ENCODE data around the gene FHOD1. TPM values are rescaled to one million over a fixed set of nuclear protein-coding genes. Genes with fewer than 3 reads are reported as not detected.

FHOD1 gene
- total RNA-seq, 2 donors from 2014 or later: 104 to 145 TPM

DNA sequence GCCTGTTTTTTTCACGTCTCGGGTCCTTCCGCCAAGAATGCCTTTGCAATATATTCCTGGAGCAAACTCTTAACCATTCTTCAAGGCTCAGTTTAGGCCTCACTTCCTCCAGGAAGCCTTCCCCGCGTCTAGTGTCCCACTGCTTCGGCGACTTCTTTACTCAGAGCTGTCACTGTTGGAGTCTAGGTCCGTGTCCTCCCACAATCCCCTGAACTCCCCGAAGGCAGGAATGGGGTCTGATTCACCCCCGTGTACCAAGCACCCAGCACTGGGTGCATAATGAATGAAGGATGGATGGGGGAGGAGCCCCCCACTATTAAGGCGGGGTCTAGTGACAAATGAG lies 64.0 kb downstream of the FHOD1 start:
- H3K27ac Mint-ChIP-seq: no peak overlapping the region
- H3K36me3 Mint-ChIP-seq (ENCODE audit: low read depth): peaks cover 9% of the 10 kb centered on the region
- no peaks in the 10 kb centered on the region for H3K27me3 Mint-ChIP-seq
- no peaks in the 10 kb centered on the region for H3K9me3 Mint-ChIP-seq
- peaks cover 13% of the 10 kb centered on the region for H3K4me1 Mint-ChIP-seq
- no peak overlapping the region for H3K4me3 Mint-ChIP-seq
- ATAC-seq (replicated peaks): no peak

DNA sequence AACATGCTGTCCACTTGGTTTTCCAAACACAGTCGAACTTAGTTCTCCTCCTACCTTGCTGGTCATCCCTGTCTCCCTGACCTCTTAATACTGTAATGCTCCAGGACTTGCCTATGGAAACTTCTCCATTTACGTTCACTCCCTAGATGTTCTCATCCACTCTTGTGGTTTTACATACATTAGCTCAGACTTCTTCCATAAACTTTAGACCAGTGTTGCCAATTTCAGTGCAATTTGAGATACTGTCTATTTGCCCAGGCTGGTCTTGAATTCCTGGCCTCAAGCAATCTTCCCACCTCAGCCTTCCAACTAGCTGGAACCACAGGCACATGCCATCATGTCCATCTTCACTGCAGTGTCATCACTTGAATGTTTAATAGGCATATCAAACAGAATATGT lies 65.0 kb downstream of the FHOD1 start:
- no peaks in the 10 kb centered on the region for H3K9me3 Mint-ChIP-seq
- H3K27ac Mint-ChIP-seq: no peak overlapping the region
- no peaks in the 10 kb centered on the region for H3K27me3 Mint-ChIP-seq
- no peak overlapping the region for H3K4me3 Mint-ChIP-seq
- H3K36me3 Mint-ChIP-seq (ENCODE audit: low read depth): peaks cover 19% of the 10 kb centered on the region
- no peak for ATAC-seq (replicated peaks)
- H3K4me1 Mint-ChIP-seq: peaks cover 22% of the 10 kb centered on the region

DNA sequence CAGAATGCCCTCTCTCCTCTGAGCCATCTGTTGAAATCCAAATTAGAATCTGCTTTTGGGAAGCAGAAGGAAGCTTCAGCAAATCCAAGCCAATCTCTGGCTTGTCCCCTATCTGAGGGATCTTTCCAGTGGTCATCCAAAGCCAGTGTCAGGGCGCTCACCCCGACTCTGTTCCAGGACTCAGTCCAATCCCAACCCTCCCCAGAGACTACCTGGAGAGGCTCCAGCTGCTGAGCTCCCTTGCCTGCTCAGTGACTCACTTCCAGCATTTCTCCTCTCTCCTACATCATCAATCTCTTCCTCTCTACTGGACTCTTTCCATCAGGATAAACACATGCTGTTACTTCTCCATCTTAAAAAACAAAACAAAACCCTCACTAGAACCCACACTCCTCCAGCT lies 65.9 kb downstream of the FHOD1 start:
- H3K27me3 Mint-ChIP-seq: no peaks in the 10 kb centered on the region
- H3K36me3 Mint-ChIP-seq (ENCODE audit: low read depth): peaks cover 28% of the 10 kb centered on the region
- ATAC-seq (replicated peaks): no peak
- peaks cover 27% of the 10 kb centered on the region for H3K4me1 Mint-ChIP-seq
- no peaks in the 10 kb centered on the region for H3K9me3 Mint-ChIP-seq
- no peak overlapping the region for H3K27ac Mint-ChIP-seq
- H3K4me3 Mint-ChIP-seq: no peak overlapping the region

DNA sequence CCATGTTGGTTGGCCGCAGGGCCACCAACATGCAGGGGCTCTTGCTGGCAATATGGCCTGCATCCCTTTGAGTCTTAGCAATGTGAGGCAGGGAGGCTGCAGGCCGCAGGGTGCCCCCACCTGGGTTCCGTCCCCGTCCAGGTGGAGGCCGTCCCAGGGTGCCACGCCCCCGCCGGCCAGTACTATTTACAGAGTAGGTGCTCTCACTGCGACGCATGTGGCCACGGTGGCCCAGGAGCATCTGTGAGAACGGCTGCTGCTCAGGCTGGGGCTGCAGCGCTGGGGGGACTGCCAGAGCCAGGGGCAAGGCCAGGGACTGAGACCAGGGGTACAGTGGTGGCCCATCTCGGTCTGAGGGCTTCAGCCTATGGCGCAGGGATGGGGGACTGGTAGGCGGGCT lies 67.1 kb downstream of the FHOD1 start:
- Mint-ChIP-seq H3K27me3 (no peaks in the 10 kb centered on the region), H3K4me3 (no peak overlapping the region), H3K9me3 (no peaks in the 10 kb centered on the region), H3K27ac (no peak overlapping the region), H3K4me1 (peaks cover 29% of the 10 kb centered on the region), H3K36me3 (ENCODE audit: low read depth) (peaks cover 37% of the 10 kb centered on the region)
- no peak for ATAC-seq (replicated peaks)

DNA sequence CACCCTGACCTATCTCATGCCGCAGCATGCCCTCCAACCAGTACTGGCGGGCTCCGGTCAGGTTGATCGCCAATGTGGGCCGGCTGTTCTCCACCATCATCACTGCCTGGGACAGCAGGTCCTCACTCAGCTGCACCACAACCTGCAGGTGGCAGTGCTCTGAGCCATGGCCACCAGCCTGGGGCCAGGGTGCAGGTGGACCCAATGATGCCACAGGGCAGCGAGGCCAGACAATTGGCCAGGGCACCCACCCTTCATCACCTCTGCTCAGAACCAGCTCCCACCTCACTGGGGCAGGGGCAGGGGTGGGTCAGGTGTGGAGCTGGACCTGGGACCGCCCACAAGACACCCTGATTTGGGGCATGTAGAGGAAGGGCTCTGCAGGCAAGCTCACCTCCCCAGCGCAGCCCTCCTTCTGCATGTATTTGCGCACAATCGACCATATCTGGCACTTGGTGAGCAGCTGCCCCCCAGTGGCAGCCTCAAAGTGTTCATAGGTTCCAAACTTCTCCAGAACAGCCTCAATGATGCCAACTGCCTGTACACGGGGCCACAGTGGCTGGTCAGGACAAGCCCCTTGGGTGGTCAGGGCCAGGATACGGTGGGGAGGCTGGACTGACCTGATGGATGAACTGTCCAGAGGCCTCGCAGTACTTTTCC lies 67.7 kb downstream of the FHOD1 start:
- peak overlapping the region; percentile 99 for H3K4me3 Mint-ChIP-seq
- ATAC-seq (replicated peaks): no peak
- no peaks in the 10 kb centered on the region for H3K9me3 Mint-ChIP-seq

More for the DNA sequence above, 67.7 kb downstream of the FHOD1 start:
- H3K36me3 Mint-ChIP-seq (ENCODE audit: low read depth): peaks cover 42% of the 10 kb centered on the region
- H3K27ac Mint-ChIP-seq: no peak overlapping the region
- no peaks in the 10 kb centered on the region for H3K27me3 Mint-ChIP-seq
- H3K4me1 Mint-ChIP-seq: peaks cover 28% of the 10 kb centered on the region

Other genes with a start within 250 kb of the FHOD1 start
- 100 to 1,000 TPM; 115 to 214 TPM for gene CBFB, start 218.3 kb downstream of the FHOD1 start, total RNA-seq
- 10 to 100 TPM; 14.8 to 18.0 TPM for gene PHAF1, start 137.5 kb downstream of the FHOD1 start, total RNA-seq
- 10 to 100 TPM in 1 of 2 donors, 1 to 10 TPM in 1; 8.3 to 12.3 TPM for gene B3GNT9, start 96.5 kb downstream of the FHOD1 start, total RNA-seq
- 10 to 100 TPM; 36.3 to 65.9 TPM for gene TRADD, start 87.6 kb downstream of the FHOD1 start, total RNA-seq
- 100 to 1,000 TPM in 1 of 2 donors, 10 to 100 TPM in 1; 33.1 to 108 TPM for gene FBXL8, start 87.5 kb downstream of the FHOD1 start, total RNA-seq
- gene HSF4, start 82.7 kb downstream of the FHOD1 start, total RNA-seq: 100 to 1,000 TPM in 1 of 2 donors, 10 to 100 TPM in 1; 71.3 to 325 TPM
- 100 to 1,000 TPM in 1 of 2 donors, 10 to 100 TPM in 1; 30.0 to 194 TPM for gene NOL3, start 76.9 kb downstream of the FHOD1 start, total RNA-seq
- 100 to 1,000 TPM in 1 of 2 donors, 10 to 100 TPM in 1; 47.0 to 118 TPM for gene MATCAP1, start 63.5 kb downstream of the FHOD1 start, total RNA-seq
- gene EXOC3L1, start 57.3 kb downstream of the FHOD1 start, total RNA-seq: 1 to 10 TPM in 1 of 2 donors, under 1 TPM in 1; 0.37 to 1.5 TPM
- gene E2F4, start 55.3 kb downstream of the FHOD1 start, total RNA-seq: 100 to 1,000 TPM in 1 of 2 donors, 10 to 100 TPM in 1; 90.0 to 141 TPM
- 1 to 10 TPM; 6.6 to 7.1 TPM for gene ELMO3, start 48.4 kb downstream of the FHOD1 start, total RNA-seq
- gene TMEM208, start 20.4 kb downstream of the FHOD1 start, total RNA-seq: 10 to 100 TPM; 31.7 to 39.5 TPM
- 10 to 100 TPM in 1 of 2 donors, 1 to 10 TPM in 1; 3.5 to 15.7 TPM for gene SLC9A5, start 1.5 kb upstream of the FHOD1 start, total RNA-seq
- gene PLEKHG4, start 32.1 kb upstream of the FHOD1 start, total RNA-seq: 10 to 100 TPM in 1 of 2 donors, 1 to 10 TPM in 1; 6.4 to 29.0 TPM
- 1 to 10 TPM in 1 of 2 donors, under 1 TPM in 1; 0.50 to 4.4 TPM for gene KCTD19, start 79.3 kb upstream of the FHOD1 start, total RNA-seq
- gene LRRC36, start 79.3 kb upstream of the FHOD1 start, total RNA-seq: 1 to 10 TPM in 1 of 2 donors, not detected in 1; 1.6 TPM
- under 1 TPM in 1 of 2 donors, not detected in 1; 0.19 TPM for gene TPPP3, start 146.0 kb upstream of the FHOD1 start, total RNA-seq
- gene ZDHHC1, start 169.0 kb upstream of the FHOD1 start, total RNA-seq: under 1 TPM; 0.52 to 0.74 TPM
- gene HSD11B2, start 183.6 kb upstream of the FHOD1 start, total RNA-seq: 1 to 10 TPM in 1 of 2 donors, under 1 TPM in 1; 0.21 to 1.4 TPM
- gene ATP6V0D1, start 233.7 kb upstream of the FHOD1 start, total RNA-seq: 10 to 100 TPM; 20.6 to 42.1 TPM
- not detected for gene AGRP, start 236.1 kb upstream of the FHOD1 start, total RNA-seq